Activated CD4-positive, alpha-beta T cell treated with anti-CD3 and anti-CD28 coated beads, Interleukin-2, amount 10 ng/mL, durations not matched to agents 7 days and 5 days (primary cell): ENCODE results near the gene KAZN. TPM values are rescaled to one million over a fixed set of nuclear protein-coding genes. Genes with fewer than 3 reads are reported as not detected.

Source experiments
- CTCF ChIA-PET: fragments of 350-600 bp; sonication (Branson Sonifier 250); formaldehyde crosslinking; loops from one replicate; lab custom pipeline; 2021; ENCODE audit warnings: antibody characterized with exemption; lab: Charles Lee
- POLR2A ChIA-PET: fragments of 350-600 bp; sonication (Branson Sonifier 250); formaldehyde crosslinking; loops from one replicate; lab custom pipeline; 2021; ENCODE audit warnings: antibody characterized with exemption; lab: Charles Lee
- DNase-seq: peaks from one replicate; pipeline ENCODE4 v3.0.0-alpha.2; 2020
- H3K27ac Mint-ChIP-seq: one replicate; pipeline ENCODE4 v1.8.0; 2021; ENCODE audit warnings: mild to moderate bottlenecking, moderate library complexity, mixed read lengths
- H3K27me3 Mint-ChIP-seq: one replicate; pipeline ENCODE4 v1.8.0; 2021; ENCODE audit warnings: mixed read lengths
- H3K36me3 Mint-ChIP-seq: one replicate; pipeline ENCODE4 v1.8.0; 2021; ENCODE audit warnings: low read depth, mixed read lengths
- H3K4me1 Mint-ChIP-seq: one replicate; pipeline ENCODE4 v1.8.0; 2021; ENCODE audit warnings: mixed read lengths
- H3K4me3 Mint-ChIP-seq: one replicate; pipeline ENCODE4 v1.8.0; 2021; ENCODE audit warnings: mild to moderate bottlenecking, moderate library complexity, mixed read lengths
- H3K9me3 Mint-ChIP-seq: one replicate; pipeline ENCODE4 v1.8.0; 2021; ENCODE audit warnings: mixed read lengths
- total RNA-seq, 2 experiments: library from RNA; stranded (reverse); gene quantifications; one replicate each; pipeline ENCODE4 v1.2.3, GENCODE V29; 2021

The KAZN gene
- total RNA-seq, 2 experiments from 2014 or later, result 0.21 to 0.22 TPM

- H3K27ac Mint-ChIP-seq, result no peak overlapping the region
- H3K9me3 Mint-ChIP-seq, result peaks cover 16% of the 10 kb centered on the region
- ChIA-PET CTCF (interaction anchor here (0.7 to 1.2 kb wide), 2 partner anchors 11 to 26 kb away, joined by 3 read pairs; no protein-coding TSS in a partner anchor), POLR2A (no interaction called here)
- no peak for DNase-seq
- no peaks in the 10 kb centered on the region for H3K27me3 Mint-ChIP-seq
- no peak overlapping the region for H3K4me3 Mint-ChIP-seq
- H3K4me1 Mint-ChIP-seq, result no peaks in the 10 kb centered on the region
- H3K36me3 Mint-ChIP-seq, result no peaks in the 10 kb centered on the region
Observed at GRCh38 chr1:14845851-14846250, 247.4 kb downstream of the KAZN start.

- DNase-seq, result no peak
- Mint-ChIP-seq H3K36me3 (no peaks in the 10 kb centered on the region), H3K4me1 (no peaks in the 10 kb centered on the region), H3K27me3 (no peaks in the 10 kb centered on the region), H3K4me3 (no peak overlapping the region), H3K9me3 (peaks cover 13% of the 10 kb centered on the region), H3K27ac (no peak overlapping the region)
- ChIA-PET CTCF (interaction anchor here (1.2 kb wide), 1 partner anchor 12 kb away, joined by 3 read pairs; no protein-coding TSS in a partner anchor), POLR2A (no interaction called here)
Observed at GRCh38 chr1:14846688-14847087, 248.2 kb downstream of the KAZN start.

- ChIA-PET CTCF (no interaction called here), POLR2A (no interaction called here)
- no peaks in the 10 kb centered on the region for H3K4me1 Mint-ChIP-seq
- no peak for DNase-seq
- peaks cover 2% of the 10 kb centered on the region for H3K9me3 Mint-ChIP-seq
- H3K27me3 Mint-ChIP-seq, result no peaks in the 10 kb centered on the region
- no peak overlapping the region for H3K27ac Mint-ChIP-seq
- no peak overlapping the region for H3K4me3 Mint-ChIP-seq
- H3K36me3 Mint-ChIP-seq, result no peaks in the 10 kb centered on the region
Observed at GRCh38 chr1:14848203-14848602, 249.7 kb downstream of the KAZN start.

GRCh38 chr1:14848625-14849024 is 250.1 kb downstream of the KAZN start:
- H3K9me3 Mint-ChIP-seq, result peaks cover 2% of the 10 kb centered on the region
- ChIA-PET POLR2A (no interaction called here), CTCF (no interaction called here)
- H3K4me1 Mint-ChIP-seq, result no peaks in the 10 kb centered on the region
- no peak overlapping the region for H3K4me3 Mint-ChIP-seq
- DNase-seq, result no peak
- H3K36me3 Mint-ChIP-seq, result no peaks in the 10 kb centered on the region
- no peaks in the 10 kb centered on the region for H3K27me3 Mint-ChIP-seq
- H3K27ac Mint-ChIP-seq, result no peak overlapping the region

- Mint-ChIP-seq H3K4me1 (no peaks in the 10 kb centered on the region), H3K9me3 (peaks cover 2% of the 10 kb centered on the region), H3K27me3 (no peaks in the 10 kb centered on the region), H3K4me3 (no peak overlapping the region), H3K27ac (no peak overlapping the region), H3K36me3 (no peaks in the 10 kb centered on the region)
- no peak for DNase-seq
- CTCF ChIA-PET, result interaction anchor here (0.9 kb wide), 1 partner anchor 13 kb away, joined by 5 read pairs; no protein-coding TSS in a partner anchor
- POLR2A ChIA-PET, result no interaction called here
Observed at GRCh38 chr1:14849038-14849437, 250.6 kb downstream of the KAZN start.

- Mint-ChIP-seq H3K4me3 (no peak overlapping the region), H3K9me3 (no peaks in the 10 kb centered on the region), H3K27me3 (no peaks in the 10 kb centered on the region), H3K4me1 (no peaks in the 10 kb centered on the region), H3K27ac (no peak overlapping the region), H3K36me3 (no peaks in the 10 kb centered on the region)
- DNase-seq, result no peak
- POLR2A ChIA-PET, result no interaction called here
- CTCF ChIA-PET, result no interaction called here
Observed at GRCh38 chr1:14850563-14850962, 252.1 kb downstream of the KAZN start.

GRCh38 chr1:14851760-14852159 is 253.3 kb downstream of the KAZN start:
- H3K36me3 Mint-ChIP-seq, result no peaks in the 10 kb centered on the region
- ChIA-PET CTCF (no interaction called here), POLR2A (no interaction called here)
- H3K27ac Mint-ChIP-seq, result no peak overlapping the region
- no peak for DNase-seq
- no peaks in the 10 kb centered on the region for H3K27me3 Mint-ChIP-seq
- H3K4me1 Mint-ChIP-seq, result no peaks in the 10 kb centered on the region
- H3K9me3 Mint-ChIP-seq, result no peaks in the 10 kb centered on the region
- no peak overlapping the region for H3K4me3 Mint-ChIP-seq

- no peaks in the 10 kb centered on the region for H3K4me1 Mint-ChIP-seq
- H3K9me3 Mint-ChIP-seq, result no peaks in the 10 kb centered on the region
- no peak overlapping the region for H3K4me3 Mint-ChIP-seq
- no peaks in the 10 kb centered on the region for H3K27me3 Mint-ChIP-seq
- no peak overlapping the region for H3K27ac Mint-ChIP-seq
- POLR2A ChIA-PET, result no interaction called here
- no peak for DNase-seq
- CTCF ChIA-PET, result no interaction called here
- H3K36me3 Mint-ChIP-seq, result no peaks in the 10 kb centered on the region
Observed at GRCh38 chr1:14852291-14852690, 253.8 kb downstream of the KAZN start.

- DNase-seq, result no peak
- POLR2A ChIA-PET, result no interaction called here
- Mint-ChIP-seq H3K27ac (no peak overlapping the region), H3K4me1 (no peaks in the 10 kb centered on the region), H3K36me3 (no peaks in the 10 kb centered on the region), H3K4me3 (no peak overlapping the region), H3K27me3 (no peaks in the 10 kb centered on the region), H3K9me3 (no peaks in the 10 kb centered on the region)
- CTCF ChIA-PET, result no interaction called here
Observed at GRCh38 chr1:14853518-14853917, 255.0 kb downstream of the KAZN start.

- no peak for DNase-seq
- Mint-ChIP-seq H3K27ac (no peak overlapping the region), H3K27me3 (no peaks in the 10 kb centered on the region), H3K4me3 (no peak overlapping the region), H3K36me3 (no peaks in the 10 kb centered on the region), H3K4me1 (no peaks in the 10 kb centered on the region), H3K9me3 (no peaks in the 10 kb centered on the region)
- POLR2A ChIA-PET, result no interaction called here
- CTCF ChIA-PET, result no interaction called here
Observed at GRCh38 chr1:14855268-14855667, 256.8 kb downstream of the KAZN start.

GRCh38 chr1:14855801-14856200 is 257.3 kb downstream of the KAZN start:
- no peak overlapping the region for H3K27ac Mint-ChIP-seq
- H3K4me1 Mint-ChIP-seq, result no peaks in the 10 kb centered on the region
- no peak for DNase-seq
- POLR2A ChIA-PET, result no interaction called here
- H3K4me3 Mint-ChIP-seq, result no peak overlapping the region
- H3K27me3 Mint-ChIP-seq, result no peaks in the 10 kb centered on the region
- CTCF ChIA-PET, result no interaction called here
- no peaks in the 10 kb centered on the region for H3K9me3 Mint-ChIP-seq
- no peaks in the 10 kb centered on the region for H3K36me3 Mint-ChIP-seq

- H3K36me3 Mint-ChIP-seq, result no peaks in the 10 kb centered on the region
- H3K4me1 Mint-ChIP-seq, result no peaks in the 10 kb centered on the region
- no peaks in the 10 kb centered on the region for H3K27me3 Mint-ChIP-seq
- CTCF ChIA-PET, result no interaction called here
- POLR2A ChIA-PET, result no interaction called here
- H3K9me3 Mint-ChIP-seq, result no peaks in the 10 kb centered on the region
- H3K27ac Mint-ChIP-seq, result no peak overlapping the region
- DNase-seq, result no peak
- H3K4me3 Mint-ChIP-seq, result no peak overlapping the region
Observed at GRCh38 chr1:14857436-14858195, 259.1 kb downstream of the KAZN start.

- CTCF ChIA-PET, result interaction anchor here (0.6 kb wide), 1 partner anchor 13 kb away, joined by 5 read pairs; no protein-coding TSS in a partner anchor
- Mint-ChIP-seq H3K4me3 (no peak overlapping the region), H3K9me3 (no peaks in the 10 kb centered on the region), H3K27ac (no peak overlapping the region), H3K4me1 (no peaks in the 10 kb centered on the region), H3K27me3 (no peaks in the 10 kb centered on the region), H3K36me3 (no peaks in the 10 kb centered on the region)
- POLR2A ChIA-PET, result no interaction called here
- DNase-seq, result no peak
Observed at GRCh38 chr1:14862114-14862771, 263.8 kb downstream of the KAZN start.
